ENCODE data around the gene KLK12. TPM values are rescaled to one million over a fixed set of nuclear protein-coding genes. Genes with fewer than 3 reads are reported as not detected.

Gene KLK12
- total and polyA plus RNA-seq, 9 of the 15 experiments (the other 6 are each of a cell fraction or from before 2014, with no cell fraction given): not detected

DNA sequence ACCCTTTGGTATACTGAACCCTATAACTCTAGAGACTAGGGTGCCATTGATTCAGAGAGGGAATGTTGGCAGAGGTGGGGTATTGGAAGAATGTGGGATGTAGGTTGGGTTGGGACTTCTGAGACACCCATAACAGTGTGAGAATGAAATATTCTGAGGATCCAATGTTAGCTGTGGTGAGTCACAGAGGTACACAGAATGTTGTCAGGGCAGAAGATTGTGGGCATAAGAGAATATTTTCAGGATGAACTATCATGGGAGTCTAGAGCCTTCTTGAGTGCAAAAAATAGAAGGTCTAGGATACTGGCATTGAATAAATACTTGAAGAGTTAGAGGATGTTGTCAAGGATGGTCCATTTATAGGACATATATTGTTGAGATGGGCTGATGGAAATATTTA is 21.1 kb upstream of the KLK12 start:
- Histone ChIP-seq H3K9ac (ENCODE audit: insufficient read depth in 1 of 2, low read depth in 2 of 2, low read length in 2 of 2) (no peak overlapping the region), H3K9me3 (replicated peaks; ENCODE audit: control insufficient read depth, insufficient read depth, low read depth, low read length) (no peaks in the 10 kb centered on the region), H3K4me3 (no peak overlapping the region), H3K27ac (ENCODE audit: extremely low read depth, low read depth, low read length) (no peak overlapping the region), H3K4me2 (ENCODE audit: insufficient read depth, low read length) (no peak overlapping the region), H4K20me1 (replicated peaks; ENCODE audit: control insufficient read depth, insufficient read depth, low read length) (no peaks in the 10 kb centered on the region), H3K4me1 (replicated peaks in 1 of 2; ENCODE audit: control insufficient read depth in 2 of 2, insufficient read depth in 2 of 2, low read length in 2 of 2) (no peaks in the 10 kb centered on the region), H3K9me1 (ENCODE audit: control insufficient read depth, insufficient read depth, low read length) (no peaks in the 10 kb centered on the region), H3K79me2 (ENCODE audit: control insufficient read depth, insufficient read depth, low read length) (no peaks in the 10 kb centered on the region), H3K36me3 (ENCODE audit: control insufficient read depth, insufficient read depth, low read length) (no peaks in the 10 kb centered on the region), H3K27me3 (ENCODE audit: control insufficient read depth in 2 of 2, insufficient read depth in 2 of 2, low read length in 2 of 2) (peaks cover 14 to 17% of the 10 kb centered on the region in 2 experiments; a peak in 4 of 5 replicates), H2AFZ (ENCODE audit: low read depth, low read length) (no peak overlapping the region)
- no peak for FAIRE-seq
- no peak for ATAC-seq
- intact Hi-C loops (cut with micrococcal nuclease): no loop called here
- DNase-seq (ENCODE audit: extremely low read depth in 1 of 4, low spot score in 3 of 4): no peak
- BruUV-seq (replicated peaks): no TSS peak
- CTCF ChIA-PET (ENCODE audit: low intra/inter-chr PET ratio): no interaction called here
- POLR2A ChIA-PET: no interaction called here
- in situ Hi-C loops (cut with MboI): no loop called here
- TF ChIP-seq ZNF197 (CRISPR knock-in tag; IDR thresholded peaks at IDR 0.05; ENCODE audit: low read depth) (no peak), TAF15 (IDR thresholded peaks at IDR 0.05; ENCODE audit: low read depth, low read length) (no peak), MAZ (CRISPR knock-in tag; conservative IDR thresholded peaks at IDR 0.05 in 1 of 2, IDR thresholded peaks at IDR 0.05 in 1 of 2) (no peak), ERF (CRISPR knock-in tag; IDR thresholded peaks at IDR 0.05) (no peak), SMARCA5 (IDR thresholded peaks at IDR 0.05) (no peak), MYNN (IDR thresholded peaks at IDR 0.05) (no peak), MYNN (CRISPR knock-in tag; IDR thresholded peaks at IDR 0.05) (no peak), ZNF224 (CRISPR knock-in tag; IDR thresholded peaks at IDR 0.05) (no peak), NFE2L1 (tag; IDR thresholded peaks at IDR 0.05; ENCODE audit: borderline replicate concordance, low read depth) (no peak), PHF20 (IDR thresholded peaks at IDR 0.05; ENCODE audit: partially characterized antibody) (no peak), SMAD1 (IDR thresholded peaks at IDR 0.05; ENCODE audit: low read depth, low read length, partially characterized antibody) (no peak), COPS2 (conservative IDR thresholded peaks at IDR 0.05) (no peak)
- TF ChIP-seq, protein P1, sequence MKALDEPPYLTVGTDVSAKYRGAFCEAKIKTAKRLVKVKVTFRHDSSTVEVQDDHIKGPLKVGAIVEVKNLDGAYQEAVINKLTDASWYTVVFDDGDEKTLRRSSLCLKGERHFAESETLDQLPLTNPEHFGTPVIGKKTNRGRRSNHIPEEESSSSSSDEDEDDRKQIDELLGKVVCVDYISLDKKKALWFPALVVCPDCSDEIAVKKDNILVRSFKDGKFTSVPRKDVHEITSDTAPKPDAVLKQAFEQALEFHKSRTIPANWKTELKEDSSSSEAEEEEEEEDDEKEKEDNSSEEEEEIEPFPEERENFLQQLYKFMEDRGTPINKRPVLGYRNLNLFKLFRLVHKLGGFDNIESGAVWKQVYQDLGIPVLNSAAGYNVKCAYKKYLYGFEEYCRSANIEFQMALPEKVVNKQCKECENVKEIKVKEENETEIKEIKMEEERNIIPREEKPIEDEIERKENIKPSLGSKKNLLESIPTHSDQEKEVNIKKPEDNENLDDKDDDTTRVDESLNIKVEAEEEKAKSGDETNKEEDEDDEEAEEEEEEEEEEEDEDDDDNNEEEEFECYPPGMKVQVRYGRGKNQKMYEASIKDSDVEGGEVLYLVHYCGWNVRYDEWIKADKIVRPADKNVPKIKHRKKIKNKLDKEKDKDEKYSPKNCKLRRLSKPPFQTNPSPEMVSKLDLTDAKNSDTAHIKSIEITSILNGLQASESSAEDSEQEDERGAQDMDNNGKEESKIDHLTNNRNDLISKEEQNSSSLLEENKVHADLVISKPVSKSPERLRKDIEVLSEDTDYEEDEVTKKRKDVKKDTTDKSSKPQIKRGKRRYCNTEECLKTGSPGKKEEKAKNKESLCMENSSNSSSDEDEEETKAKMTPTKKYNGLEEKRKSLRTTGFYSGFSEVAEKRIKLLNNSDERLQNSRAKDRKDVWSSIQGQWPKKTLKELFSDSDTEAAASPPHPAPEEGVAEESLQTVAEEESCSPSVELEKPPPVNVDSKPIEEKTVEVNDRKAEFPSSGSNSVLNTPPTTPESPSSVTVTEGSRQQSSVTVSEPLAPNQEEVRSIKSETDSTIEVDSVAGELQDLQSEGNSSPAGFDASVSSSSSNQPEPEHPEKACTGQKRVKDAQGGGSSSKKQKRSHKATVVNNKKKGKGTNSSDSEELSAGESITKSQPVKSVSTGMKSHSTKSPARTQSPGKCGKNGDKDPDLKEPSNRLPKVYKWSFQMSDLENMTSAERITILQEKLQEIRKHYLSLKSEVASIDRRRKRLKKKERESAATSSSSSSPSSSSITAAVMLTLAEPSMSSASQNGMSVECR (CRISPR knock-in tag; IDR thresholded peaks at IDR 0.05): no peak
- TF ChIP-seq, protein P2, sequence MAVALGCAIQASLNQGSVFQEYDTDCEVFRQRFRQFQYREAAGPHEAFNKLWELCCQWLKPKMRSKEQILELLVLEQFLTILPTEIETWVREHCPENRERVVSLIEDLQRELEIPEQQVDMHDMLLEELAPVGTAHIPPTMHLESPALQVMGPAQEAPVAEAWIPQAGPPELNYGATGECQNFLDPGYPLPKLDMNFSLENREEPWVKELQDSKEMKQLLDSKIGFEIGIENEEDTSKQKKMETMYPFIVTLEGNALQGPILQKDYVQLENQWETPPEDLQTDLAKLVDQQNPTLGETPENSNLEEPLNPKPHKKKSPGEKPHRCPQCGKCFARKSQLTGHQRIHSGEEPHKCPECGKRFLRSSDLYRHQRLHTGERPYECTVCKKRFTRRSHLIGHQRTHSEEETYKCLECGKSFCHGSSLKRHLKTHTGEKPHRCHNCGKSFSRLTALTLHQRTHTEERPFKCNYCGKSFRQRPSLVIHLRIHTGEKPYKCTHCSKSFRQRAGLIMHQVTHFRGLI (CRISPR knock-in tag; IDR thresholded peaks at IDR 0.05): no peak
- TF ChIP-seq, protein P3, sequence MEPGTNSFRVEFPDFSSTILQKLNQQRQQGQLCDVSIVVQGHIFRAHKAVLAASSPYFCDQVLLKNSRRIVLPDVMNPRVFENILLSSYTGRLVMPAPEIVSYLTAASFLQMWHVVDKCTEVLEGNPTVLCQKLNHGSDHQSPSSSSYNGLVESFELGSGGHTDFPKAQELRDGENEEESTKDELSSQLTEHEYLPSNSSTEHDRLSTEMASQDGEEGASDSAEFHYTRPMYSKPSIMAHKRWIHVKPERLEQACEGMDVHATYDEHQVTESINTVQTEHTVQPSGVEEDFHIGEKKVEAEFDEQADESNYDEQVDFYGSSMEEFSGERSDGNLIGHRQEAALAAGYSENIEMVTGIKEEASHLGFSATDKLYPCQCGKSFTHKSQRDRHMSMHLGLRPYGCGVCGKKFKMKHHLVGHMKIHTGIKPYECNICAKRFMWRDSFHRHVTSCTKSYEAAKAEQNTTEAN (CRISPR knock-in tag; IDR thresholded peaks at IDR 0.05): no peak
- TF ChIP-seq, protein P4, sequence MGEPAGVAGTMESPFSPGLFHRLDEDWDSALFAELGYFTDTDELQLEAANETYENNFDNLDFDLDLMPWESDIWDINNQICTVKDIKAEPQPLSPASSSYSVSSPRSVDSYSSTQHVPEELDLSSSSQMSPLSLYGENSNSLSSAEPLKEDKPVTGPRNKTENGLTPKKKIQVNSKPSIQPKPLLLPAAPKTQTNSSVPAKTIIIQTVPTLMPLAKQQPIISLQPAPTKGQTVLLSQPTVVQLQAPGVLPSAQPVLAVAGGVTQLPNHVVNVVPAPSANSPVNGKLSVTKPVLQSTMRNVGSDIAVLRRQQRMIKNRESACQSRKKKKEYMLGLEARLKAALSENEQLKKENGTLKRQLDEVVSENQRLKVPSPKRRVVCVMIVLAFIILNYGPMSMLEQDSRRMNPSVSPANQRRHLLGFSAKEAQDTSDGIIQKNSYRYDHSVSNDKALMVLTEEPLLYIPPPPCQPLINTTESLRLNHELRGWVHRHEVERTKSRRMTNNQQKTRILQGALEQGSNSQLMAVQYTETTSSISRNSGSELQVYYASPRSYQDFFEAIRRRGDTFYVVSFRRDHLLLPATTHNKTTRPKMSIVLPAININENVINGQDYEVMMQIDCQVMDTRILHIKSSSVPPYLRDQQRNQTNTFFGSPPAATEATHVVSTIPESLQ (CRISPR knock-in tag; IDR thresholded peaks at IDR 0.05): no peak

Measured in K562 (cell line).